ENCODE data around the gene PRIM2.
"Not testable (repeated sequence)": the region's sequence is repeated elsewhere in the genome, so short reads cannot be mapped to it uniquely, and the experiment has no call there.

GRCh38 chr6:57535121-57535520 is 217.7 kb downstream of the PRIM2 start:
- TF ChIP-seq EP300, POLR2A, CTCF (IDR thresholded peaks at IDR 0.05): not testable (repeated sequence)
